ENCODE data around the gene GNAI3. TPM values are rescaled to one million over a fixed set of nuclear protein-coding genes. Genes with fewer than 3 reads are reported as not detected.

The GNAI3 gene
- total and polyA plus RNA-seq, 2 of the 13 experiments (the other 11 are each of a cell fraction or from before 2014, with no cell fraction given): 4.3 to 9.0 TPM

- peak; percentile 40; the same call in 1 of the 2 replicates for TF ChIP-seq ZGPAT (CRISPR knock-in tag; IDR thresholded peaks at IDR 0.05)
- TF ChIP-seq THAP11 (CRISPR knock-in tag; IDR thresholded peaks at IDR 0.05): peak; percentile 22; the same call in 1 of the 2 replicates
- TF ChIP-seq ZSCAN25 (CRISPR knock-in tag; IDR thresholded peaks at IDR 0.05): 0 out of 2 replicates have a peak, but pooled peaks have one; percentile 28
- TF ChIP-seq ZNF501 (CRISPR knock-in tag; IDR thresholded peaks at IDR 0.05): peak; percentile 79; the same call in 1 of the 2 replicates
- TF ChIP-seq U2AF2 (IDR thresholded peaks at IDR 0.05; ENCODE audit: low read depth, low read length): no peak
- no peak for TF ChIP-seq SNAPC4 (CRISPR knock-in tag; IDR thresholded peaks at IDR 0.05)
- no peak for TF ChIP-seq CREM (IDR thresholded peaks at IDR 0.05)
- no peak for TF ChIP-seq CREM (CRISPR knock-in tag; IDR thresholded peaks at IDR 0.05)
Measured at GRCh38 chr1:109532365-109533136, 15.9 kb upstream of the GNAI3 start (continued).
